SK-N-MC (cell line): ENCODE measurements around the gene DPF3.

Experiments
- DNase-seq: peaks from one replicate; pipeline ENCODE4 v3.0.0-alpha.2; 2011; ENCODE audit warnings: low read depth, low spot score
- H3K27ac ChIP-seq: fragments of 200-600 bp; sonication (generic); 2 replicates; pipeline ENCODE4 v1.5.1; 2016; ENCODE audit warnings: mixed run types
- H3K36me3 ChIP-seq: fragments of 200-600 bp; sonication (generic); 2 replicates; pipeline ENCODE4 v1.6.1; 2017; ENCODE audit warnings: antibody characterized with exemption, low read length, mixed read lengths; ENCODE audit not compliant: insufficient read depth
- H3K4me3 ChIP-seq: fragments of 200-600 bp; sonication (generic); 2 replicates; pipeline ENCODE4 v1.5.1; 2016
- H3K9ac ChIP-seq: fragments of 200-600 bp; sonication (generic); 2 replicates; pipeline ENCODE4 v1.8.0; 2017; ENCODE audit warnings: mixed run types, mixed read lengths; ENCODE audit not compliant: insufficient read length
- H3K9me3 ChIP-seq: fragments of 200-600 bp; sonication (generic); 2 replicates; pipeline ENCODE4 v1.6.1; 2017; ENCODE audit warnings: low read depth, mild to moderate bottlenecking, antibody characterized with exemption, low read length, moderate library complexity, mixed read lengths
- EZH2 ChIP-seq: fragments of 200-600 bp; sonication (generic); IDR thresholded peaks from one replicate; pipeline ENCODE4 v1.6.1; 2017; ENCODE audit warnings: antibody characterized with exemption
- FOXP2 ChIP-seq: optimal IDR thresholded peaks from 2 replicates; pipeline ENCODE3; 2011; ENCODE audit warnings: mild to moderate bottlenecking, moderate library complexity; ENCODE audit not compliant: insufficient read depth; ENCODE audit errors: extremely low read length, control extremely low read depth
- POLR2AphosphoS5 ChIP-seq: IDR thresholded peaks from 2 replicates; pipeline ENCODE4 v1.6.1; 2012; ENCODE audit warnings: mild to moderate bottlenecking, low read depth, low read length, borderline replicate concordance

Gene DPF3

DNA sequence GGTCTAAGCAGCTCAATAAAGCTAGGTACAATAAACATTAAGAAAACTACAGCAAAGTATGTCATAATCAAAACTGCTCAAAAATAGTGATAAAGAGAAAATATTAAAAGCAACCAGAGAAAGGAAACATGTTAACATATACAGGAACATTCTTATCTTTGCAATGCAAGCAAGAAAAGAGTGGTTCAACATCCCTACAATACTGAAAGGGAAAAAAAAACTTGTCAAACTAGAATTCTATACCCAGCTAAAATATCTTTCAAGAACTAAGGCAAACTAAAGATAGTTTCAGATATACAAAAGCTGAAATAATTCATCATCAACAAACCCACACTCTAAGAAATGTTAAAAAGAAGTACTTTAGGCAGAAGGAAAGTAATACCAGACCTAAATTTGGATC, 134.2 kb downstream of the DPF3 start:
- H3K9me3 ChIP-seq: peaks cover 10% of the 10 kb centered on the region; the same call in 1 of the 2 replicates
- no peaks in the 10 kb centered on the region for H3K36me3 ChIP-seq
- TF ChIP-seq POLR2AphosphoS5 (no peak), EZH2 (no peak), FOXP2 (no peak)
- no peak overlapping the region for H3K27ac ChIP-seq
- no peak overlapping the region for H3K9ac ChIP-seq
- H3K4me3 ChIP-seq: no peak overlapping the region
- DNase-seq: no peak

DNA sequence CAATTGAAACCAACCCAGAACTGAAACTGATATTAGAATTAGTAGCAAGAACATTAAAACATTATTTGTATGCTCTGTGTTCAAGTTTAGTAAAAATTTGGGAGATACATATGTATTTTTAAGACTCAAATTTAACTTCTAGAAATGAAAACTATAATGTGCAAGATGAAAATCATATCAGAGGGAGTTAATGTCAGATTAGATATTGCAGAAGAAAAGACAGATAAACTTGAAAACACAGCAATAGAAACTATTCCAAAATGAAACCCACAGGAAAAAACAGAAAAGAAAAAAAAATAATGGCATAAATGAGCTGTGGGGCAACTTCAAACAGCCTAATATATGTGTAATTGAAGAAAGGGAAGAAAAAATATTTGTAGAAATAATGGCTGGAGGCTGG, 134.9 kb downstream of the DPF3 start:
- TF ChIP-seq FOXP2 (no peak), EZH2 (no peak), POLR2AphosphoS5 (no peak)
- DNase-seq: no peak
- Histone ChIP-seq H3K4me3 (no peak overlapping the region), H3K9me3 (peaks cover 10% of the 10 kb centered on the region; the same call in 1 of the 2 replicates), H3K9ac (no peak overlapping the region), H3K27ac (no peak overlapping the region), H3K36me3 (no peaks in the 10 kb centered on the region)

DNA sequence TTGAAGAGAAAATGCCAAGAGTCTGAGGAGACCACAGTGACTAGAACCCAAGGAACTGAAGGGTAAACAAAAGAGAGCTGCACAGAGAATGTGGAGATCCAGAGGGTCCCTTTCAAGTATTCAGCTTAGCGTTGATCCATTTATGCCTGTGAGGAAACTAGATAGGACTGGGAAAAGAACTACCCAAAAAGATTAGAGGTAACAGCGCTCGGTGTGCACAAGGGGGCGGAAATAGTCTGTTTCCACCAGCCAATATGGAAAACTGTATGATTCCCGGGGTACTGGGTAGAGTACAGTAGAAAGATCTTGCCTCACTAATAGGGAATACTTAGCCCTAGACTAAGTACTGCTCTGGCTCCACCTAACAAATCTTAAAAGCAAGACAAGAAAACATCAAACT, 135.5 kb downstream of the DPF3 start:
- Histone ChIP-seq H3K9me3 (peaks cover 10% of the 10 kb centered on the region; the same call in 1 of the 2 replicates), H3K27ac (no peak overlapping the region), H3K9ac (no peak overlapping the region), H3K36me3 (no peaks in the 10 kb centered on the region), H3K4me3 (no peak overlapping the region)
- no peak for DNase-seq
- no peak for TF ChIP-seq FOXP2
- no peak for TF ChIP-seq POLR2AphosphoS5
- TF ChIP-seq EZH2: no peak

DNA sequence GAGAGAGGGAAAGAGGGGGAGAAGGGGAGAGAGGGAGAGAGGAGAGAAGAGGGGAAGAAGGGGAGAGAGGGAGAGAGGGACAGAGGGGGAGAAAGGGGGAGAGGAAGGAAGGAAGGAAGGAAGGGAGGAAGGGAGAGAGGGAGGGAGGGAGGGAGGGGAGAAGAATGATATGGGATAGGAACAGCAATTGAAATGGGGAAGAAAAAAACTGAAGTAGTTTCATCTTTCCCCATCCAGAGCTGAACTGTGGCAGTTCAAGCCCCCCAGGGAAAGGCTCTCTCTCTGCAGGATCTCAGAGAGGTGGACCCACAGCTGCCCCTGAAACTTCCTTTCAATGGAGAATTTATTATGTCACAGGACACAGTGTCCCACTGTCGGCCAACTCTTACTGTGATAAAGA, 136.9 kb downstream of the DPF3 start:
- no peak overlapping the region for H3K27ac ChIP-seq
- no peak for DNase-seq
- H3K36me3 ChIP-seq: no peaks in the 10 kb centered on the region
- H3K9me3 ChIP-seq: peaks cover 10% of the 10 kb centered on the region; the same call in 1 of the 2 replicates
- H3K4me3 ChIP-seq: no peak overlapping the region
- no peak overlapping the region for H3K9ac ChIP-seq
- TF ChIP-seq POLR2AphosphoS5: no peak
- no peak for TF ChIP-seq FOXP2
- no peak for TF ChIP-seq EZH2

DNA sequence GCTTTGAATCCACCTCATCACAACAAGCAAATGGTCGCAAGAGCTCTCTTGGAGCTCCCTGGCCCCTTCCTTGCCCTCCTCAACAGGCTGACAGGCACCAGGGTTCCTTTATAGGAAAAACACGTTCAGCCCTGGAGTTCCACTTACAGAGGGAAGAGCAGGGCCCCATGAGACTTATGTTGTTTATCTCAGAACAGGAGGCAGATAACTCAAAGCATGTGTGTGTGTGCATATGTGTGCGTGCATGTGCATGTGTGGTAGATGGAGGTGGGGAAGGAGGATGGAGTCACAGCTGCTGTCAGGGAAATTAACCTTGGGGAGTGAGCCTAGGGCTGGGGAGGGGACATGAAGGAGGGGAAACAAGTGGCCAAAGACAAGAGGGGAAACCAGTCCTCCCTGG, 138.1 kb downstream of the DPF3 start:
- DNase-seq: no peak
- Histone ChIP-seq H3K4me3 (no peak overlapping the region), H3K27ac (no peak overlapping the region), H3K36me3 (no peaks in the 10 kb centered on the region), H3K9ac (no peak overlapping the region), H3K9me3 (peaks cover 10% of the 10 kb centered on the region; the same call in 1 of the 2 replicates)
- TF ChIP-seq FOXP2: no peak
- no peak for TF ChIP-seq POLR2AphosphoS5
- no peak for TF ChIP-seq EZH2

DNA sequence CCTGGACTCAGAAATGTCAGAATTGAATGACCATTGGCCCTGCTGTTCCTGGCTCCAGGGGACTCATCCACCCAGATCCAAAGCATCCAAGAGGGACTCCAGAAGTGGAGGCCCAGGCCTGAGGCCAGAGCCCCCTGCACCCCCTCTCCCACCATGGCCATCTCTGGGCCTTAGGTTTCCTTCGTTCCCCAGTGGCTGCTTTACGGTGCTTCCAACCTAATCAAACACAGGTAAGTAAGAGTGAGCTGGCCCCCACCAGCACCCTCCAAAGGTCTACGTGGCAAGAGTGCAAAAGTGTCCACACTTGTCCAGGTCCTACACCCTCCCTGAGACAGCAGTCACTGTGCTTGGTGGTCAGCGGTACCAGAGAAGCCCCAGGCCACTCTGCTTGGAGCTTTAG, 139.0 kb downstream of the DPF3 start:
- Histone ChIP-seq H3K27ac (no peak overlapping the region), H3K36me3 (no peaks in the 10 kb centered on the region), H3K9ac (no peak overlapping the region), H3K9me3 (peaks cover 8% of the 10 kb centered on the region; the same call in 1 of the 2 replicates), H3K4me3 (no peak overlapping the region)
- no peak for DNase-seq
- TF ChIP-seq EZH2 (no peak), POLR2AphosphoS5 (no peak), FOXP2 (no peak)

DNA sequence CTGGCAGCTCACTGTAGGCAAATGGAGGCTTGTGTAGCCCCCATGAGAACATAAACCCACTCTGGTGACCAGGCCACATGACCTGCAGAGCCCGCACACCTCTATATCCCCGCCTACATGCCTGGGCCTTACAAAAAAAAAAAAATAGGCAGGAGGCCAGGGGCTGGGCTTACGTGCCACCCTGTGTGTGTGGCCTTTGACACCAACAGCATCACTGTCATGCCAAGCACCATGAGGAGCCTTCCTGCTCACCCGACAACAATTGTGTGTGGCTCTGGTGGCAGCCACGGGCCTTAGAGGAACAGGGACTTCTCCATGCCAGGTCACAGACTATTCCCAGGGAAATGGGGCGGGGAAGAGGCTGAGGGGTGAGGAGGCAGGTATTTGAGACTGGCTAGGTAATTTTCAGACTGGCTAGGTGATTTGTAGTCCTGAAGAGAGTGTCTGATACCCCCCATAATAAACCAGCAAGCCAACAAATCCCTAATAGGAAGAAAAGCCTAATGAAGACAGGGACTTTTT, 140.0 kb downstream of the DPF3 start:
- Histone ChIP-seq H3K9me3 (no peaks in the 10 kb centered on the region; the same call in 1 of the 2 replicates), H3K4me3 (no peak overlapping the region), H3K27ac (no peak overlapping the region), H3K36me3 (no peaks in the 10 kb centered on the region), H3K9ac (no peak overlapping the region)
- DNase-seq: no peak
- TF ChIP-seq FOXP2 (no peak), POLR2AphosphoS5 (no peak), EZH2 (no peak)

DNA sequence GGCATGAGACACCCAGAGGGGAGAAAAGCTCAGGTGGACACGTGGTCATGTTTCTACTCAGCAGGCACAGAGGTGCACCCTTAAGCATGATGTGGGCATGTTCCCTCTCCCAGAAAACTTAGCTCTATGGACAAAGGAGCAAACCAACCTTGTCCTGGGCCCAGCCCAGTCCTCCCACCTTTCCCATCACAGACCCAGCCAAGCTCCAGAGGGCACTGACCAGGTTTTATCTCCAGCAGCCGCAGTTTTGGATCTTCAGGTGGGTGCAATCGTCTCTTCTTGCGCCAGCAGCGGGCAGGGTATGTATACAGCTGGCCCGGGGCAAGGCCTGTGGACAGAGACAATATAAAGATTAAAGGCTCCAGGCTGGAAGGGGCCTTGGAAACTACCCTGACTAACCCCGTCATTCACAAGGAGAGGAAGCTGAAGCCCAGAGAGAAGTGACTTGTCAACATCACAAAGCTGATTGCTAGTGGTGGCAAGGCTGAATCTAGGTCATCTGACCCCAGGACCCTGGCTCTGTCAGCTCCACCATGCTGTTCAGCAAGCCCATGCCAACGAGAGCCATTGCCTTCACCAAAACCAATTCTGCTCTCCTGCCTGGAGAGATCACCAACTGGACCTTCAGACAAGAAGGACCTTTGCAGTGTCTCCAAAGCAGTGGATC, 140.7 kb downstream of the DPF3 start:
- TF ChIP-seq POLR2AphosphoS5: no peak
- no peak for TF ChIP-seq FOXP2
- TF ChIP-seq EZH2: no peak
- H3K9ac ChIP-seq: no peak overlapping the region
- DNase-seq: no peak
- no peaks in the 10 kb centered on the region for H3K36me3 ChIP-seq
- no peak overlapping the region for H3K27ac ChIP-seq
- H3K9me3 ChIP-seq: no peaks in the 10 kb centered on the region
- H3K4me3 ChIP-seq: no peak overlapping the region

DNA sequence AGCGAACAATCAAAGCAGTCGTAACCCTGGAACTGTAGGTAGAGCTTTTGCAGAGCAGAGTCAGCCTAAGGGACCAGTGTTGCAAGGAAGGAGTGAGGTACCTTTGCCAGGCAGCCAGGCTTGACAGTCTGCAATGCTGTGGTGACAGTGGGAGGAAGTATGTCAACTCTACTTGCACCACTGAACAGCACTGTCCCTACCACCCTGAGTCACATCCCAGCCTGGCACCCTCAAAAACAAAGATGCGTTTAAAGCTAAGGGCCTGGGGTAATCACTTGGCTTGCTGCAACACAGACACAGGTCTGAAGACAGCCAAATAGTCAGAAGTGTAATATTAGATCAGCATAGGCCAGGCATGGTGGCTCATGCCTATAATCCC, 141.9 kb downstream of the DPF3 start:
- TF ChIP-seq EZH2 (no peak), POLR2AphosphoS5 (no peak), FOXP2 (no peak)
- no peaks in the 10 kb centered on the region for H3K9me3 ChIP-seq
- H3K9ac ChIP-seq: no peak overlapping the region
- no peak overlapping the region for H3K4me3 ChIP-seq
- no peak for DNase-seq
- no peak overlapping the region for H3K27ac ChIP-seq
- H3K36me3 ChIP-seq: no peaks in the 10 kb centered on the region
